ENCODE data around the gene BCL11A. TPM values are rescaled to one million over a fixed set of nuclear protein-coding genes. Genes with fewer than 3 reads are reported as not detected.
A peak's percentile ranks its signal among the peaks of the same experiment; 100 is the strongest.

The BCL11A gene
- total RNA-seq, 6 experiments from 2014 or later: 1.1 to 3.0 (median 1.9) TPM

DNA sequence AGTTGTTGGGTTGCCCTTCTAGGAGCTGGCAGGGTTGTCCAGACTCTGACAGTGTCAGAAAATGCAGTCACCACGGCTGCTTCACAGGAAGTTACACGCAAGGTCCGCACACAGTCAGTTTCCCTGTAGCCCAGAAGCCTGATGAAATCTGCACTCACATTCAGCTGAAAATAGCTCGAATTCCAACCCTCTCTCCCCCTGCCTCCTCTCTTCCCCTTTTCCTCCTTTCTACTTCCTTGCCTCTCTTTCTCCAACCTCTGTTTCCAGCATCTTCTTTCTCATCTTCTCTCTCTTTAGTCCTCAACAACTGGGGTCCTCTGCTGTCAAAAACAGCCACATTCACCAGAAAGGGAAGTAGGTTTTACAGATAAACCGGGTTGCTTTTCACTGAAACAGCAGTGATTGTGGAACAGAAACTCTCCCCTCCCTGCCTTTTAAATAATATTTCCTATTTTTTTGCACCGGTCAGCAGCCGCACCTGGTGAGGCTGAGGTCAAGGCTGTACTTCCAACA, 69.3 kb downstream of the BCL11A start:
- Mint-ChIP-seq H3K27me3 (ENCODE audit: insufficient read depth) (no peaks in the 10 kb centered on the region; the same call in 1 of the 2 replicates), H3K27ac (peak overlapping the region; percentile 91), H3K9me3 (no peaks in the 10 kb centered on the region), H3K4me1 (ENCODE audit: low read depth) (peaks cover 53% of the 10 kb centered on the region), H3K36me3 (ENCODE audit: low read depth) (no peaks in the 10 kb centered on the region), H3K4me3 (peak overlapping the region; percentile 75)
- TF ChIP-seq, protein P1, sequence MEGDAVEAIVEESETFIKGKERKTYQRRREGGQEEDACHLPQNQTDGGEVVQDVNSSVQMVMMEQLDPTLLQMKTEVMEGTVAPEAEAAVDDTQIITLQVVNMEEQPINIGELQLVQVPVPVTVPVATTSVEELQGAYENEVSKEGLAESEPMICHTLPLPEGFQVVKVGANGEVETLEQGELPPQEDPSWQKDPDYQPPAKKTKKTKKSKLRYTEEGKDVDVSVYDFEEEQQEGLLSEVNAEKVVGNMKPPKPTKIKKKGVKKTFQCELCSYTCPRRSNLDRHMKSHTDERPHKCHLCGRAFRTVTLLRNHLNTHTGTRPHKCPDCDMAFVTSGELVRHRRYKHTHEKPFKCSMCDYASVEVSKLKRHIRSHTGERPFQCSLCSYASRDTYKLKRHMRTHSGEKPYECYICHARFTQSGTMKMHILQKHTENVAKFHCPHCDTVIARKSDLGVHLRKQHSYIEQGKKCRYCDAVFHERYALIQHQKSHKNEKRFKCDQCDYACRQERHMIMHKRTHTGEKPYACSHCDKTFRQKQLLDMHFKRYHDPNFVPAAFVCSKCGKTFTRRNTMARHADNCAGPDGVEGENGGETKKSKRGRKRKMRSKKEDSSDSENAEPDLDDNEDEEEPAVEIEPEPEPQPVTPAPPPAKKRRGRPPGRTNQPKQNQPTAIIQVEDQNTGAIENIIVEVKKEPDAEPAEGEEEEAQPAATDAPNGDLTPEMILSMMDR (IDR thresholded peaks at IDR 0.05): no peak
- peak; percentile 23 for DNase-seq

DNA sequence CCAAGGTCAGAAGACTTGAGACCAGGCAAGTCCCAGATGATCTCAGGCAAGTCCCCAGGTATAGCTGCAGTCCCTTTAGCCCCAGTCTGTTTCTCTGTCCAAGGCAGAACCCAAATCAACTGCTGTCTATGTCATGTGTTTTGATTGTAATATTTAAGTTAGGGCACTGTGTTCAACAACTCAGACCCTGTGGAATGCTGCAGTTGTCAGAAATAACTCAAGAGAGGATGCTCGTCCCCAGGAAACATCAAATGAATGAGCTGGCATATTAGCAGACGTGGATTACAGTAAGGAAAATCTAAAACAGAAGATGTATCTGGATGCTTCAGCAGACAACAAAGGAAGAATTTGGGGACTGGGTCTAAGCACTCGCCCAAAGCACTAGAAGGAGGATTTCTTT, 70.1 kb downstream of the BCL11A start:
- peak overlapping the region; percentile 75; the same call in 1 of the 2 replicates for H3K4me3 Mint-ChIP-seq
- H3K27ac Mint-ChIP-seq: peak overlapping the region; percentile 91
- H3K4me1 Mint-ChIP-seq (ENCODE audit: low read depth): peaks cover 59% of the 10 kb centered on the region
- H3K9me3 Mint-ChIP-seq: no peaks in the 10 kb centered on the region
- no peaks in the 10 kb centered on the region; the same call in 1 of the 2 replicates for H3K27me3 Mint-ChIP-seq (ENCODE audit: insufficient read depth)
- no peaks in the 10 kb centered on the region for H3K36me3 Mint-ChIP-seq (ENCODE audit: low read depth)
- TF ChIP-seq, protein P1 (IDR thresholded peaks at IDR 0.05): no peak
- peak; percentile 52 for DNase-seq

DNA sequence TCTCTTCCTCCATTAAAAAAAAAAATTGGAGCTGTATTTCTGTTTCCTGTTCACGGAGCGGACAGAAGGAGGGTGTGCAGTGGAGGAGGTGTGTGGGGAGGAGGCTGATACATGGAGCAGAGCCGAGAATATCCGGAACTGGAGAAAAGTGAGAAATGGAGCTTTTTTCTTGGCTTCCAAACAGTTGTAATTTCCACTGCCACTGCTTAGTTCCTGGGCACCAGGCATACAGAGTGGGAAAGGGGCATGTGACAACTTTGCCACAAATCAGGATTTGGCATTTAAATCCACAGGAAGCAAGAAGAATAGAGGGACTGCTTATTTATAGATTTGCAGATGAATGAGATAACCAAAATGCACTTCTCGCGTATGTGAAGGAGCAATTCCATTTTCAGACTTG, 71.2 kb downstream of the BCL11A start:
- Mint-ChIP-seq H3K36me3 (ENCODE audit: low read depth) (no peaks in the 10 kb centered on the region), H3K27me3 (ENCODE audit: insufficient read depth) (no peaks in the 10 kb centered on the region; the same call in 1 of the 2 replicates), H3K27ac (peak overlapping the region; percentile 48; the same call in 1 of the 2 replicates), H3K4me1 (ENCODE audit: low read depth) (peaks cover 54% of the 10 kb centered on the region), H3K4me3 (peak overlapping the region; percentile 68; the same call in 1 of the 2 replicates), H3K9me3 (no peaks in the 10 kb centered on the region)
- TF ChIP-seq, protein P1 (IDR thresholded peaks at IDR 0.05): no peak
- DNase-seq: no peak

DNA sequence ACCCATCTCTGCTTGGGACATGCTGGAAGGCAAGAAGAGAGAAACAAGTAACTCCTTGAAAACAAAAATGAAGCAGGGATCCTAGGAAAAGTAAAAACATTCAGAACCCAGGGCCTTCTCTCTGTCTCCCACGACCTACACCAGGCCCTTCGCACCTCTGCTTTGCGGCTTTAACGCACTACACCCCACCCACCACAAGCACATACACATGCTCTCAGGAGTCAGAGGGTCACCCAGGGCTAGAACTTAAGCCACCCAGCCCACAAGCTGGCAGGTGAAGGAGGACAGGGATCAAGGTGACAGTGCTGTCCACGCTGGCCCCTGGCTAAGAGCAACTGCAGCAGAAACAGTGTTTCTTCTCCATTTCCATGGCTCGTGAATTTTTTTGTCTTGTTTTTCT, 72.2 kb downstream of the BCL11A start:
- H3K4me1 Mint-ChIP-seq (ENCODE audit: low read depth): peaks cover 52% of the 10 kb centered on the region
- no peak overlapping the region for H3K4me3 Mint-ChIP-seq
- no peaks in the 10 kb centered on the region; the same call in 1 of the 2 replicates for H3K27me3 Mint-ChIP-seq (ENCODE audit: insufficient read depth)
- TF ChIP-seq, protein P1 (IDR thresholded peaks at IDR 0.05): no peak
- DNase-seq: no peak
- H3K9me3 Mint-ChIP-seq: no peaks in the 10 kb centered on the region
- no peak overlapping the region; the same call in 1 of the 2 replicates for H3K27ac Mint-ChIP-seq
- H3K36me3 Mint-ChIP-seq (ENCODE audit: low read depth): no peaks in the 10 kb centered on the region

DNA sequence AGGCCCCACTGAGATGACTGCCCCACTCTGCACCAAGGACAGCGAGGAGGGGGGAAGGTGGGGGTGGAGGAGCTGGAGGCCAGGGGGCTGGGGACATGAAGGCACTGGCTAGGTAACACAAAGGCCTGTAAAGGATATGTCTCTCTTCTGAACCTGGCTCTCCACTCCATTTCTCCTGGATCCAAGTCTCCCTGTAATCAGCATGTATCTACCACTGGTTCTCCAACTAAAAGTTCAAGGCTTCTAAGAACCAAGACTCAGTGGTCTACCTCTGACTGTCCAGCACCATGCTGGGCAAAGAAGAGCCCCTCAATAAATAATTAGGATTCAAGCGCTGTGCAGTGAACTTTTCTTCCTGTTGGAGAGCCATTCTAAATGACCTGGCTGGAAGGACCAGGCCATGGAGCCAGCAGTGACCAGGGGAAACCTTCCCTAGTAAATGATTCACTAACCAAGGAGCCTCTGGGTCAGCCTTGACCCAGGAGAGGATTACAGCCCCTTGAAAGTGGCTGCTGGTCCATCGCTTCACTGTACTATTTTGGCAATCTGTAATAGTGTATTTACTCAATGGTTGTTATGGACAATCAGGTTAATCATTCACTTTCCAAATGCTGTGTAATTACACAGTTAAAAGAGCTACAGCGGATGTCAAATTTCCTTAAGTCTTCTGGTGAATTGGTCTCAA, 73.2 kb downstream of the BCL11A start:
- Mint-ChIP-seq H3K4me1 (ENCODE audit: low read depth) (peaks cover 45% of the 10 kb centered on the region), H3K4me3 (no peak overlapping the region), H3K27me3 (ENCODE audit: insufficient read depth) (no peaks in the 10 kb centered on the region; the same call in 1 of the 2 replicates), H3K36me3 (ENCODE audit: low read depth) (no peaks in the 10 kb centered on the region), H3K9me3 (no peaks in the 10 kb centered on the region), H3K27ac (no peak overlapping the region)
- no peak for DNase-seq
- TF ChIP-seq, protein P1 (IDR thresholded peaks at IDR 0.05): no peak
